HG03378 (cell line): ENCODE measurements around the gene UNC5A.

ENCODE experiments used
- ATAC-seq: cut with Tn5 transposase; IDR thresholded peaks from one replicate; pipeline ENCODE4 v1.9.1; 2021; ENCODE audit warnings: mild to moderate bottlenecking, moderate library complexity; ENCODE audit not compliant: unreplicated experiment

UNC5A gene

GRCh38 chr5:176916337-176916736 lies 106.0 kb downstream of the UNC5A start:
- no peak for ATAC-seq

- no peak for ATAC-seq
Observed at GRCh38 chr5:176918613-176919012, 108.3 kb downstream of the UNC5A start.

GRCh38 chr5:176921714-176922113 lies 111.4 kb downstream of the UNC5A start:
- no peak for ATAC-seq

- ATAC-seq: no peak
Observed at GRCh38 chr5:176922817-176923216, 112.5 kb downstream of the UNC5A start.

- ATAC-seq: no peak
Observed at GRCh38 chr5:176927562-176927961, 117.2 kb downstream of the UNC5A start.

- no peak for ATAC-seq
Observed at GRCh38 chr5:176929654-176930053, 119.3 kb downstream of the UNC5A start.
